HG02885 (cell line): ENCODE data around the gene AHI1.
A peak's percentile ranks its signal among the peaks of the same experiment; 100 is the strongest.
"Not testable (repeated sequence)": the region's sequence is repeated elsewhere in the genome, so short reads cannot be mapped to it uniquely, and the experiment has no call there.

ENCODE experiments used
- ATAC-seq: cut with Tn5 transposase; IDR thresholded peaks from one replicate; pipeline ENCODE4 v1.9.1; 2021; ENCODE audit warnings: mild to moderate bottlenecking; ENCODE audit not compliant: unreplicated experiment, poor library complexity

The AHI1 gene

GRCh38 chr6:135346747-135347146, 150.8 kb downstream of the AHI1 start:
- no peak for ATAC-seq

- no peak for ATAC-seq
Measured at GRCh38 chr6:135344526-135344925, 153.0 kb downstream of the AHI1 start.

- ATAC-seq: not testable (repeated sequence)
Measured at GRCh38 chr6:135339920-135340319, 157.6 kb downstream of the AHI1 start.

- no peak for ATAC-seq
Measured at GRCh38 chr6:135334169-135334568, 163.4 kb downstream of the AHI1 start.

GRCh38 chr6:135331002-135331401, 166.5 kb downstream of the AHI1 start:
- peak; percentile 29 for ATAC-seq

- peak; percentile 96 for ATAC-seq
Measured at GRCh38 chr6:135329851-135330803, 167.4 kb downstream of the AHI1 start.

GRCh38 chr6:135328136-135328535, 169.4 kb downstream of the AHI1 start:
- ATAC-seq: no peak

- no peak for ATAC-seq
Measured at GRCh38 chr6:135325624-135326424, 171.7 kb downstream of the AHI1 start.

GRCh38 chr6:135324531-135324930, 173.0 kb downstream of the AHI1 start:
- no peak for ATAC-seq

GRCh38 chr6:135323979-135324378, 173.6 kb downstream of the AHI1 start:
- no peak for ATAC-seq

GRCh38 chr6:135323202-135323668, 174.3 kb downstream of the AHI1 start:
- ATAC-seq: peak; percentile 96

GRCh38 chr6:135322427-135323201, 174.9 kb downstream of the AHI1 start:
- ATAC-seq: peak; percentile 68

GRCh38 chr6:135320721-135321621, 176.6 kb downstream of the AHI1 start:
- ATAC-seq: no peak

- no peak for ATAC-seq
Measured at GRCh38 chr6:135319819-135320218, 177.7 kb downstream of the AHI1 start.

- no peak for ATAC-seq
Measured at GRCh38 chr6:135318738-135319469, 178.6 kb downstream of the AHI1 start.

- ATAC-seq: peak; percentile 42
Measured at GRCh38 chr6:135314543-135314942, 183.0 kb downstream of the AHI1 start.

- ATAC-seq: no peak
Measured at GRCh38 chr6:135311446-135312200, 185.9 kb downstream of the AHI1 start.

- no peak for ATAC-seq
Measured at GRCh38 chr6:135310291-135310690, 187.2 kb downstream of the AHI1 start.
